Tibial artery (tissue), 4 donors: ENCODE results near the gene KIF5B.
A peak's percentile ranks its signal among the peaks of the same experiment; 100 is the strongest.
"Not testable (repeated sequence)": the region's sequence is repeated elsewhere in the genome, so short reads cannot be mapped to it uniquely, and the experiment has no call there.

Source experiments
- DNase-seq, 2 donors: peaks; one replicate each; pipeline ENCODE4 v3.0.0-alpha.2; 2019
- H3K27ac ChIP-seq, 2 donors: fragments of 200-600 bp; sonication (generic) in 1 of 2; 1 replicate in 1 of 2; 2 replicates in 1 of 2; pipeline ENCODE4 v1.5.1; 2018 to 2019; ENCODE audit warnings: mild to moderate bottlenecking in 1 of 2
- H3K27me3 ChIP-seq, 2 donors: fragments of 200-600 bp; sonication (generic) in 1 of 2; one replicate each; pipeline versions ENCODE4 v1.5.1 to v1.6.0; 2016 to 2019
- H3K36me3 ChIP-seq, 3 donors: fragments of 200-600 bp; sonication (generic) in 2 of 3; one replicate each; pipeline ENCODE4 v1.5.1; 2016 to 2019; ENCODE audit warnings: mild to moderate bottlenecking in 2 of 3
- H3K4me1 ChIP-seq, 4 donors: fragments of 200-600 bp; sonication (generic) in 2 of 4; 1 replicate in 3 of 4; 2 replicates in 1 of 4; pipeline ENCODE4 v1.5.1; 2016 to 2019
- H3K4me3 ChIP-seq, 2 donors: fragments of 200-600 bp; sonication (generic) in 1 of 2; 1 replicate in 1 of 2; 2 replicates in 1 of 2; pipeline ENCODE4 v1.5.1; 2018 to 2019; ENCODE audit warnings: mild to moderate bottlenecking in 2 of 2
- H3K9me3 ChIP-seq, 3 donors: fragments of 200-600 bp; sonication (generic) in 1 of 3; one replicate each; pipeline ENCODE4 v1.5.1; 2016 to 2019
- CTCF ChIP-seq, 2 experiments: fragments of 200-600 bp in 1 of 2; fragments of 450-650 bp in 1 of 2; IDR thresholded peaks; one replicate each; pipeline ENCODE4 v1.5.1; 2017 to 2019; ENCODE audit warnings: antibody characterized with exemption in 2 of 2, mild to moderate bottlenecking in 1 of 2, moderate library complexity in 1 of 2
- intact Hi-C: fragments of 100-400 bp; cut with DNase I; formaldehyde crosslinking; loops from one replicate; pipeline ENCODE4 v1.15.0; 2023; ENCODE audit warnings: low total_unique reads

The KIF5B gene

DNA sequence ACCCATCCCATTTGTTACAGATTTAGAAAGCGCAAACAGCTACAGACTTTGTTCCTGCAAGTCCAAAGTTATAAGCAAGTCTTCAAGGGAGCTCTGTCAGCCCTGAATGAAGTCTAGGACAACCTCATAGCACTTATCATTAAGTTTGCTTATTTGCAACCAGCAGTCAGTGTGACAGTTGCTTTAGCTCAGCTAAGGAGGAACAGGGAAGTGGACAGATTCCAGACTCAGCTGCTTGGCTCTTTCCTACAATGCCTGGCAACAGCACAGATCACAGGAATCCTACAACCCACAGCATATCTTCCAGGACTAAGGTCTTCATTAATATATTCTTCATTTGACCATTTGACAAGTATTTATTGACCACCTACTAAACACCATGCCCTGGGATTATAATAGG, 17.4 kb upstream of the KIF5B start:
- no peaks in the 10 kb centered on the region for H3K27me3 ChIP-seq
- peaks cover 0 to 8% (median 1%) of the 10 kb centered on the region in 4 donors for H3K4me1 ChIP-seq
- no peaks in the 10 kb centered on the region for H3K36me3 ChIP-seq
- intact Hi-C loops: no loop called here
- H3K4me3 ChIP-seq: no peak overlapping the region
- H3K27ac ChIP-seq: no peak overlapping the region
- H3K9me3 ChIP-seq: no peaks in the 10 kb centered on the region
- no peak for TF ChIP-seq CTCF (IDR thresholded peaks at IDR 0.05)
- no peak for DNase-seq

GRCh38 chr10:32073128-32073527, 16.9 kb upstream of the KIF5B start:
- intact Hi-C loops: no loop called here
- no peak for TF ChIP-seq CTCF (IDR thresholded peaks at IDR 0.05)
- H3K9me3 ChIP-seq: no peaks in the 10 kb centered on the region
- no peaks in the 10 kb centered on the region for H3K36me3 ChIP-seq
- no peak overlapping the region for H3K27ac ChIP-seq
- no peaks in the 10 kb centered on the region for H3K27me3 ChIP-seq
- DNase-seq: no peak
- H3K4me1 ChIP-seq: peaks cover 0 to 7% (median 1%) of the 10 kb centered on the region in 4 donors
- H3K4me3 ChIP-seq: no peak overlapping the region

DNA sequence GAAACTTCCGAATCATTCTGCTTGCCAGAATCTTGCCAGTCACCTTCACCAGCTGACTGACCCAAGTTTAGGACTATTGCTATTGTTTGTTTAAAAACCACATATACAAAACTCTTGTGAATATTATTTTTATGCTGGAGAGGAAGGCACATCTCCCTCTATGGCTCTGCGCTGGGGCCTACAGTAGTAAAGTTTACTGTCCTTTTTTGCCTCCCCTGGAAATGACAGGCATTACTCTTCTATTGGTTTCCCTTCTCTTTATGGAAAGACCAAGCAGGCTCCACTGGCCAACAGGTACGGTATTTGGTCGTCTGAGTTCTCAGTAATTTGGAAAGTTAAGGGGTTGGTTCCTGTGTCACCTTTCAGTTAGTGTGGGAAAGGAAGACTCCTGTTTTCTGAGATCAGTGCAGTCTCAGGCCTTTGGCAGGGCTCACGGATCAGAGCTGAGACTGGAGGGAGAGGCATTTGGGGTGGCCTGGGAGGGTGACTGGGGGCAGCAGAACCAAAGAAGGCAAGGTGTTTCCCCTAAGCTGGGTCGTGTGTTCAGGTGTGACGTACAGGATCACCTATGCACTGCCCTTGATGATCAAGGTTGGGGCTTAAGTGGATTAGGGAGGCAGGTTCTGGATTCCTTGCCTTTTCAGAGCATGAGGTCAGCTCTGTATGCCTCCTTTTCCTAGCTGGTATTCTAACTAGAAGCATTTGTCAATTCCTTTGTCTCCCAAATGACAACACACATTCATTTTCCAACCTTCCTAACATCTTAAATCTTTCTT, 16.0 kb upstream of the KIF5B start:
- intact Hi-C loops: no loop called here
- DNase-seq: no peak
- no peak for TF ChIP-seq CTCF (IDR thresholded peaks at IDR 0.05)
- H3K36me3 ChIP-seq: no peaks in the 10 kb centered on the region
- H3K4me1 ChIP-seq: peaks cover 0 to 3% (median 0%) of the 10 kb centered on the region in 4 donors
- H3K4me3 ChIP-seq: no peak overlapping the region
- H3K9me3 ChIP-seq: no peaks in the 10 kb centered on the region
- H3K27ac ChIP-seq: no peak overlapping the region
- H3K27me3 ChIP-seq: no peaks in the 10 kb centered on the region

DNA sequence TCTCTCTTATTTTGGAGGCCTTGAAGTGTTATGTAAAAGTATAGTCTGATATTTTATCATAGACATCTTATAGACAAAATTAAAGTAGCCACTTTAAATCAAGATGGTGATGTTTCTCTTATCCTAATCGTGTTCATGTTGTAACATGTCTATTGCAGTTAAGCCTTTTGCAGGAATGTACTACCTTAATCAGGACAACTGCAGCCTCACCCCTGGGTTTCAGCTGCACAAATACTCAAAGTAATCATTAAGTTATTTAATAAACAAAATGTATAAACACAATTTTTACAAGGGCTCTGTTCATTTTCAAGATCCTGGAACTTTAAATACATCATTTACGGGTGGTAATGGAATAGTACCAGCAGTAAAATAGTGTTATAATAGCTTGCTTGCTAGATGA, 14.4 kb upstream of the KIF5B start:
- Histone ChIP-seq H3K9me3 (no peaks in the 10 kb centered on the region), H3K27ac (no peak overlapping the region), H3K4me1 (peaks cover 0 to 3% (median 0%) of the 10 kb centered on the region in 4 donors), H3K27me3 (no peaks in the 10 kb centered on the region), H3K4me3 (no peak overlapping the region), H3K36me3 (no peaks in the 10 kb centered on the region)
- TF ChIP-seq CTCF (IDR thresholded peaks at IDR 0.05): no peak
- intact Hi-C loops: no loop called here
- no peak for DNase-seq

- Histone ChIP-seq H3K27ac (no peak overlapping the region), H3K9me3 (no peaks in the 10 kb centered on the region), H3K27me3 (no peaks in the 10 kb centered on the region), H3K4me3 (no peak overlapping the region), H3K36me3 (no peaks in the 10 kb centered on the region), H3K4me1 (peaks cover 0 to 3% (median 0%) of the 10 kb centered on the region in 4 donors)
- TF ChIP-seq CTCF (IDR thresholded peaks at IDR 0.05): no peak
- peak in 1 of 2 donors; percentile 72 for DNase-seq
- intact Hi-C loops: no loop called here
These were observed 12.3 kb upstream of the KIF5B start for GRCh38 chr10:32068569-32068968.

GRCh38 chr10:32067931-32068330, 11.7 kb upstream of the KIF5B start:
- H3K36me3 ChIP-seq, H3K27me3 ChIP-seq, H3K4me3 ChIP-seq, H3K27ac ChIP-seq, DNase-seq, H3K9me3 ChIP-seq, intact Hi-C loops, H3K4me1 ChIP-seq: not testable (repeated sequence)
